ENCODE data around the gene ATG4C. TPM values are rescaled to one million over a fixed set of nuclear protein-coding genes. Genes with fewer than 3 reads are reported as not detected.

Gene ATG4C
- total RNA-seq, 2 experiments from 2014 or later, result 14.6 to 15.9 TPM

DNA sequence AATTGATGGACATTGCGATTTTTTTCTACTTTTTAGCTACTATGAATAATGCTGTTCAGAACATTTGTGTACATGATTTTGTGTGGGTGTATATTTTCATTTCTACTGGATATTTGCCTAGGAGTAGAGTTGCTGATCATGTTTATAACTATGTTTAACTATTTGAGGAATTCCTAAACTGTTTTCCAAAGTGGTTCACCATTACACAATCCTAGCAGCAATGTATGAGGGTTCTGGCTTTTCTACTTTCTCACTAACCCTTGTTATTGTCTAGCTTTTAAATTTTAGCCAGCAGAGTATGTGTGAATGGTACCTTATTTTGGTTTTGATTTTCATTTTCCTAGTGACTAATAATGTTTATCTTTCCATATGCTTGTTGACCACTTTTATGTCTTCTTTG lies 86.2 kb downstream of the ATG4C start:
- H3K27me3 Mint-ChIP-seq, result peaks cover 5% of the 10 kb centered on the region
- POLR2A ChIA-PET, result no interaction called here
- CTCF ChIA-PET, result no interaction called here

DNA sequence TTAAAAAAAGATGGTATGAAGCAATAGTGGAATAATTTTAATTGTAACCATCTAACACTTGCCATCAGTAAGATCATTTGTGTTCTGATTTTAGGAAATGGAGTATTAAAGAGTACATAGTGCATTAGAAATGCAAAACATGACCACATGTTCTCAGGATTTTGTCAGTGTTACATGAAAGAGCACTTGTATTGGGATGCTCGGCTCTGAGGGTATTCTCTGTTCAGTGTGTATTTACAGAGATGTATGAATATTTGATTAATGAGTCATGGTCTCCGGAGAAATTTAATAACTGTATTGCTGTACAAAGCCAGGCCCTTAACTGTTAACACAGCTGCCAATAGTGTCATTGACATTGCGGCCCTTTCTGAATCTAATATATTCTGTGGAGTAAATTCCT lies 91.7 kb downstream of the ATG4C start:
- intact Hi-C loops (cut with micrococcal nuclease), result no loop called here
- no peak overlapping the region for H3K4me3 Mint-ChIP-seq
- ChIA-PET POLR2A (no interaction called here), CTCF (no interaction called here)
- H3K9me3 Mint-ChIP-seq, result no peaks in the 10 kb centered on the region
- DNase-seq, result no peak
- H3K27ac Mint-ChIP-seq, result no peak overlapping the region
- peaks cover 8% of the 10 kb centered on the region for H3K27me3 Mint-ChIP-seq
- no peaks in the 10 kb centered on the region for H3K4me1 Mint-ChIP-seq (ENCODE audit: low read depth)
- H3K36me3 Mint-ChIP-seq, result peaks cover 1% of the 10 kb centered on the region

More for the DNA sequence above, 86.2 kb downstream of the ATG4C start:
- Mint-ChIP-seq H3K9me3 (no peaks in the 10 kb centered on the region), H3K36me3 (no peaks in the 10 kb centered on the region), H3K4me1 (ENCODE audit: low read depth) (no peaks in the 10 kb centered on the region), H3K27ac (no peak overlapping the region), H3K4me3 (no peak overlapping the region)
- intact Hi-C loops (cut with micrococcal nuclease), result no loop called here
- no peak for DNase-seq

DNA sequence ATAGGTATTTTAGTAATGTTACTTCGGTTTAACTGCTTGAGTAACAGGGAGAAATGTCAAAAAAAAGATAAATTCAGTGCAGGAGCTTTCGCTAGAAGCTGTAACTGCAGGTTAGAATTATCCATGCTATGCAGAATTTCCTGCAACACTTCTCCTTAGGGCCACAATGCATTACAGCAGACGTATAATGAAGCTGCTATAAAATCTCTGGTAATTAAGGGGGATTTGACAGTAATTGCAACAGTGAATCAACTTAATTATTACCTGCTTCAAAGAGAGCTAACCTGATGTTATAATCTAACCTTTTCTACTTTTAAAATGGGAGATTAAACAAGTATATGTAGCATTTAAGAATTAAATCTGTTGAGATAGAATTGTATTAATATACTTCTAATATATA lies 92.6 kb downstream of the ATG4C start:
- H3K27ac Mint-ChIP-seq, result no peak overlapping the region
- CTCF ChIA-PET, result no interaction called here
- intact Hi-C loops (cut with micrococcal nuclease), result no loop called here
- no peaks in the 10 kb centered on the region for H3K9me3 Mint-ChIP-seq
- DNase-seq, result no peak
- H3K36me3 Mint-ChIP-seq, result peaks cover 1% of the 10 kb centered on the region
- POLR2A ChIA-PET, result no interaction called here
- H3K4me1 Mint-ChIP-seq (ENCODE audit: low read depth), result no peaks in the 10 kb centered on the region
- H3K4me3 Mint-ChIP-seq, result no peak overlapping the region
- H3K27me3 Mint-ChIP-seq, result peaks cover 8% of the 10 kb centered on the region

DNA sequence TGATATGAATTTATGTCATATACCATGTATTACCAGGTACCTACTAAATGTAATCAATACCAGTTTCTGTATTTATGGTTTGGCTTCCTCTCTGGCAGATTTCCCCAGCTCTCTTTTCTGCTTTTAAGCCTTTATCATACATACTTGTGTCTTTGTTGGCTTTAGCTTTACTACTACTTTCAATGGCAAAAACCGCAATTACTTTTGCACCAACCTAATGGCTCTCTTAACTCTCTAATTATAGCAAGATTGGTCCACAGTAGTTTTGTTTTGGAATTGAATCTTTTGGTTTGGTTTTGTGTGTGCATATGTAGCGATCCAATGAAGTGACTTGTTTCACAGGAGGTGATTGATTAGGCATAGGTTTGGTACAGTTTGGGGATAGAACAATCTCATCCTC lies 93.6 kb downstream of the ATG4C start:
- H3K4me1 Mint-ChIP-seq (ENCODE audit: low read depth), result no peaks in the 10 kb centered on the region
- peaks cover 6% of the 10 kb centered on the region for H3K27me3 Mint-ChIP-seq
- no peak overlapping the region for H3K27ac Mint-ChIP-seq
- H3K9me3 Mint-ChIP-seq, result no peaks in the 10 kb centered on the region
- no peak overlapping the region for H3K4me3 Mint-ChIP-seq
- ChIA-PET CTCF (no interaction called here), POLR2A (no interaction called here)
- DNase-seq, result no peak
- intact Hi-C loops (cut with micrococcal nuclease), result no loop called here
- peaks cover 1% of the 10 kb centered on the region for H3K36me3 Mint-ChIP-seq

DNA sequence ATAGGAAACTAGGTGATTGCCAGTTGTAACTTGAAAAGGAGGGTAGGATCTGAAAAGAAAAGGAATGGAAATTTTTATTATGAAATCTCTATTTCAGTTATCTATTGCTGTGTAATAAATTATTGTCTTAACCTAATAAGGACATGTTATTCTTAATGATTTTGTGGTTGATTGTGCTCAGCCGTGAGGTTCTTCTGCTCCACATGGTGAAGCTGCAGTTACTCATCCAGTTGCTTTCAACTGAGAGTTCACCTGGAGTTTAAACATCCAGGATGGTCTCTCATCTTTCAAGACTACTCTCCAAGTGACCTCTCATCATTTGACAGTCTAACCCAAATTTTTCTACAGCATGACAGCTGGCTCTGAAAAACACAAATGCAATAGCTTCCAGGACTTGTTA lies 96.0 kb downstream of the ATG4C start:
- no peak for DNase-seq
- H3K4me1 Mint-ChIP-seq (ENCODE audit: low read depth), result no peaks in the 10 kb centered on the region
- no peak overlapping the region for H3K27ac Mint-ChIP-seq
- no peaks in the 10 kb centered on the region for H3K9me3 Mint-ChIP-seq
- ChIA-PET POLR2A (no interaction called here), CTCF (no interaction called here)
- H3K36me3 Mint-ChIP-seq, result peaks cover 1% of the 10 kb centered on the region
- intact Hi-C loops (cut with micrococcal nuclease), result no loop called here
- H3K4me3 Mint-ChIP-seq, result no peak overlapping the region
- peaks cover 5% of the 10 kb centered on the region for H3K27me3 Mint-ChIP-seq

DNA sequence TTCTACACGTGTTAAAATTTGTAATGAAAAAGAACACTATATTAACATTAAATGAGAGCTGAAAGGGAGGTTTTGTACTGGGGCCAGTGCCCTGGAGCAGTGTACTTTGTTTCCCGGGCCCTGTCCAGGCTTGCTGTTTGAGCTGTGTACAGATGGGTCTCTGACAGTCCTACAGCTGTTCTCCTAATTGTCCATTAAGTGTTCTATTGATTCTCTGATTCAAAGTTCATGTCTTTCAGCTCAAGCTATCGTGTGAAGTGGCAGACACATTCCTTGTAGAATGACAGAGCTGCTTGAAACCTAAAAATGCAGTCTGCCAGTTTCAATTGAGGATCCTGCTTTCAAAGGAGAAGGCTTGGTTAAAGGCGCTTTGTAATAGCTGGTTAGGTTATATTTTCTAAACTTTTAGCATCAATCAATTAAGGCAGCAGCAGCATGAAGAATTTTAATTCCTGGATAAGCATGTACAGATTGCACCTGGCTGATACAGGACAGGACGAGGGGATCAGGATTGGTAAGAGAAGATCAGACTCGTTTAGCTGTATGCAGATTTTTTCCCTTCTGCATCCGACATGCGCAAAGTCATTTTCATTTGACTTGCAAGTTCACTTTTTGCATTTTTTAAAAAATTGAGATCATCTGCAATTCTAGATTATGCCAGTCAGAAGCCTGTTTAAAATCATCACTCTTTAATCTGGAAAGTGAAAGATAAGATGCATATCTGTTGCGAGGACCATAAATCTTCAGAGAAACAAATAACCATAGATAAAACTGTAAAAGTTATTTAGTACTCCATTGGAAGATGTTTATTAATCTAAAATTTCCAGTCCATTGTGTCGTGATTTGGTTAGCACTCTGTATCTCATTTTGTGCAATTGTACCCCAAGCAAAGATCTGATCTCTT lies 98.5 kb downstream of the ATG4C start:
- Mint-ChIP-seq H3K27ac (no peak overlapping the region), H3K36me3 (peaks cover 1% of the 10 kb centered on the region), H3K4me3 (no peak overlapping the region), H3K4me1 (ENCODE audit: low read depth) (no peaks in the 10 kb centered on the region), H3K9me3 (no peaks in the 10 kb centered on the region), H3K27me3 (peaks cover 17% of the 10 kb centered on the region)
- CTCF ChIA-PET, result no interaction called here
- no peak for DNase-seq
- intact Hi-C loops (cut with micrococcal nuclease), result no loop called here
- POLR2A ChIA-PET, result no interaction called here

DNA sequence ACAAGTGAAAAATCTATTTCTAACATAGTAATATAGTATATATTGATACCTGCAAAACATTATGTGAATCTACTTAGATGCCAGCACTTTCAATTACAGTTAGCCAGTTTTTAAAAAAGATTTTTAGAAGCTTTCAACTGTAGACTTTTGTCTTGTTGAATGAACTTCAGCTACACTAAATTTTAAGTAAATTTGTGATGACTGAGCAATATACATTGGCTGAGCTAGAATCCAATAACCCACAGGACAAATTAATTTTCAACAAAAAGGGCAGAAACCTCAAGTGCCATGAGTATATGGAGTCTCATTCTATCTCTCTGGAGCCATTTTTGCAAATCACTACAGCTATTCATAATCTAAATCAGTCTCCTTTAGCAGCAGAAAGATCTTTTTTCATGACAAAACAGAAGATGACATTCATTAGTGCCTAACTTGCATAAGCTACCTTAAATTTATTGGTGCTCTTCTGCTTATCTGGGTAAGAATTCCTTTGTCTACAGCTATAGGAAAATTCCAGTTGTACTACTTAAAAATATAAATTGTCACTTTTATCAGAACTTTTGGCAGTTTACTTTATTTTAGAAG lies 100.3 kb downstream of the ATG4C start:
- H3K36me3 Mint-ChIP-seq, result peaks cover 1% of the 10 kb centered on the region
- no peak overlapping the region for H3K4me3 Mint-ChIP-seq
- no peaks in the 10 kb centered on the region for H3K9me3 Mint-ChIP-seq
- POLR2A ChIA-PET, result no interaction called here
- no peak for DNase-seq
- H3K27ac Mint-ChIP-seq, result no peak overlapping the region
- peaks cover 14% of the 10 kb centered on the region for H3K27me3 Mint-ChIP-seq
- H3K4me1 Mint-ChIP-seq (ENCODE audit: low read depth), result no peaks in the 10 kb centered on the region
- CTCF ChIA-PET, result interaction anchor here (1.1 to 1.2 kb wide), 2 partner anchors 32 to 804 kb away, joined by 3 read pairs; no protein-coding TSS in a partner anchor
- intact Hi-C loops (cut with micrococcal nuclease), result no loop called here

DNA sequence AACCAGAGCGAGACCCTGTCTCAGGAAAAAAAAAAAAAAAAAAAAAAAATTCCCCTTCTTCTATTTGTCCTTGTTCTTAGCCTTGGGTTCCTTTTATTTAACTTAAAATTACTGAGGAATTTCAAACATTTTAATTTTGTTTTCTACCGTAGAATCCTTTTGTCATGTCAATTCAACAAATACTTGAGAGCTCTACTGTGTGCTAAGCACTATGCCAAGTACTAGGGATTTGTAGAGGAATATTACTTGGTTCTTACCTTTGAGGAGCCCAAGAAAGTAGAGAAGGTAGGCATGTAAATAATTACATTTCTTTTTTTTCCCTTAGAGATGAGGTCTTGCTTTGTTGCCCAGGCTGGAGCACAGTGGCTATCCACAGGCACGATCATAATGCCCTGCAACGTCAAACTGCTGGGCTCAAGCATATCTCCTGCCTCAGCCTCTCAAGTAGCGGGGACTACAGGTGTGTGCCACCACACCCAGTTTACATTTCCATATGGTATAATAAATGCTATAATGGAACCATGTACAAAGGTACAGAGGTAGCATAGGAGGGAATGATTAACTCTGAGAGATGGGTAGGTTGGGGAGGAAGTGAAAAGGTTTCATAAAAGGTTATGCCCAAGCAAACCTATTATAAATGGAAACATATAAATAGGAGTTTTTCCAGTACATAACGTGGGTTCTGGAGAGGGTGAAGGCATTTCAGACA lies 104.0 kb downstream of the ATG4C start:
- no peak overlapping the region for H3K4me3 Mint-ChIP-seq
- H3K27me3 Mint-ChIP-seq, result peaks cover 16% of the 10 kb centered on the region
- no peak overlapping the region for H3K27ac Mint-ChIP-seq
- intact Hi-C loops (cut with micrococcal nuclease), result no loop called here
- DNase-seq, result no peak
- H3K4me1 Mint-ChIP-seq (ENCODE audit: low read depth), result no peaks in the 10 kb centered on the region
- ChIA-PET POLR2A (no interaction called here), CTCF (no interaction called here)
- H3K36me3 Mint-ChIP-seq, result no peaks in the 10 kb centered on the region
- no peaks in the 10 kb centered on the region for H3K9me3 Mint-ChIP-seq

DNA sequence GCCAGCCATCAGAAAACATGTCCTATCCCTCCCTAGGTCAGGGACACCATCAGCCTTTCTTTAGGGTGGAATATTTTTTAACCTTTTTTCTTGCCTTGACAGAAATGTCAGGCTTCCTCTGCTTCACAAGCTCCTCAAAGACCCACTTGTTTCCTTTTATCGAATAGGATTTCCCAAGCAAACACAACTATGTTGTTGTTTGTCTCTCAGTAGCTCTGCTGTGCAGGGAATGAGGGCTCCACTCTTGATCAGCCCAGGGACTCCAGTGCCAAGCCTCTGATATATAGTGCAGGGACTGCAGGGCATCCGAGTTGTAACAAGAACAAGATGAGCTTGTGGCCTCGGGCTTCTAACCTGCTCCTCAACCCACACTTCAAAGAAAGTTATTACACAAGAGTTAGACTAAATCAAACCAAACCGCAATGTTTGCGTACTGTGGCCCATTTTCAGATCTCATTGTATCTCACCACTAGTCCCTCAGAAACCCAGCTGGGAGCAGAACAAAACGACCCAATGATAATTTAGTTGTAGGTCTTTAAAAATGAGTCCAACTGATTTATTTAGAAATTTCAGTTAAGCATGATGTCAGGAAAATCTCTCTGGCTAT lies 108.1 kb downstream of the ATG4C start:
- Mint-ChIP-seq H3K4me3 (no peak overlapping the region), H3K4me1 (ENCODE audit: low read depth) (no peaks in the 10 kb centered on the region), H3K9me3 (no peaks in the 10 kb centered on the region), H3K27ac (no peak overlapping the region), H3K27me3 (peaks cover 9% of the 10 kb centered on the region), H3K36me3 (no peaks in the 10 kb centered on the region)
- intact Hi-C loops (cut with micrococcal nuclease), result no loop called here
- ChIA-PET CTCF (interaction anchor here (1.1 kb wide), 1 partner anchor 19 kb away, joined by 3 read pairs; no protein-coding TSS in a partner anchor), POLR2A (interaction anchor here (0.6 kb wide), 1 partner anchor 303 kb away, joined by 3 read pairs; no protein-coding TSS in a partner anchor)
- no peak for DNase-seq

DNA sequence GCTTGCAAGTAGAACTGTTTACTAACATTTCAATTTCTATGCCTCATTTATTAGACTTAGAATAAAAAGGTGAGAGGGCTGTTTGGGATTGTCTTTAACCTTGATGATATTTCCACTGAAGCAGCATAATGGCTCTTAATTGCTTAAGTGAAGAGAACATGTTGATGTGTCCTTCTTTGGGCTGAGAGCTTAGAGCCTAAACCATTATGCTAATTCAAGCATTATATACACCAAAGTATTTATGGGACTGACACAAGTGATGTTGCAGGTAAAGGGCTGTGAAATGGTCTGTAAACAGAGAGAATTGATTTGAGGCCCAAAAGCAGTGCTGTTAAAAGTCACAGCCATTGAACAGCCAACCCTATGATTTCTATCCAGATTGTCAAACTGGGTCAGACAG lies 113.9 kb downstream of the ATG4C start:
- no peaks in the 10 kb centered on the region for H3K4me1 Mint-ChIP-seq (ENCODE audit: low read depth)
- H3K4me3 Mint-ChIP-seq, result no peak overlapping the region
- H3K36me3 Mint-ChIP-seq, result no peaks in the 10 kb centered on the region
- POLR2A ChIA-PET, result no interaction called here
- no peak for DNase-seq
- intact Hi-C loops (cut with micrococcal nuclease), result no loop called here
- H3K9me3 Mint-ChIP-seq, result no peaks in the 10 kb centered on the region
- CTCF ChIA-PET, result no interaction called here
- peaks cover 9% of the 10 kb centered on the region for H3K27me3 Mint-ChIP-seq
- no peak overlapping the region for H3K27ac Mint-ChIP-seq

DNA sequence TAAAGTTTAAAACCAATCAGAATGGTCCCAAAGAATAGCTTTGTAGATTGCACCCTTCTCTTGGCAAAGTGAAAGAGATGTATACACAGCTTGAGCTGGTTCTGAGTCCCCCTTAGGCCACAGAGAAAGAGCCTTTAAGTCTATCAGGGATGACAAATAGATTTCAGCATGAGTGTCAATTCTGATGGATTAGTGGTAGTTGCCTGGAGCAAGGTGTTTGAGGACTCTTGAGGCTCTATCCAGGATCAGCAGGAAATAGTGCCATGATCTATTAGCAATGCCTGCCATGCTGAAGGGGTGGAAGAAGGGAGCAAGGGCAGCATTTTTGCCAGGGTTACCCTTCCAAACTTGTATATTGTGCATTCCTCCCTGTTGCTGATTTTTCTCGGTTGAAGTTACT lies 116.6 kb downstream of the ATG4C start:
- no peaks in the 10 kb centered on the region for H3K4me1 Mint-ChIP-seq (ENCODE audit: low read depth)
- intact Hi-C loops (cut with micrococcal nuclease), result no loop called here
- no peaks in the 10 kb centered on the region for H3K36me3 Mint-ChIP-seq
- H3K27me3 Mint-ChIP-seq, result peaks cover 3% of the 10 kb centered on the region
- no peak for DNase-seq
- no peaks in the 10 kb centered on the region for H3K9me3 Mint-ChIP-seq
- no peak overlapping the region for H3K27ac Mint-ChIP-seq
- ChIA-PET CTCF (no interaction called here), POLR2A (no interaction called here)
- no peak overlapping the region for H3K4me3 Mint-ChIP-seq

DNA sequence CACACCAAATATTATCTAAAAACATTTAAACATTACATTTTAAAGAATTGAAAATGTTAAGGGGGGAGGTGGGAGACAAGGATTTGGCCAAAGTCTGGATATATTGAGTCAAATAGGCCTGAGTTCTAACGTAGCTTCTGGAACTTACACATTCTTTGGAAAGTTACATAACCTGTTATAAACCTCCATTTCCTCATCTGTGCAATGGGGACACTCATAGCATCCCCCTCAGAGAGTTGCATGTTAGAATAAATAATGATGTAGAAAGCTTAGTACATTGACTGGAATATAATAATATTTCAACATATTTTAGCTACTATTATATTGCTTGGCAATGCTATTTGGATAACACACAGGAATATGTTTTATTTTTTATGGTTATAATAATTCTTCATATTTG lies 117.7 kb downstream of the ATG4C start:
- POLR2A ChIA-PET, result no interaction called here
- intact Hi-C loops (cut with micrococcal nuclease), result no loop called here
- H3K4me3 Mint-ChIP-seq, result no peak overlapping the region
- no peaks in the 10 kb centered on the region for H3K36me3 Mint-ChIP-seq
- H3K27ac Mint-ChIP-seq, result no peak overlapping the region
- H3K9me3 Mint-ChIP-seq, result no peaks in the 10 kb centered on the region
- peaks cover 3% of the 10 kb centered on the region for H3K27me3 Mint-ChIP-seq
- CTCF ChIA-PET, result no interaction called here
- no peak for DNase-seq
- no peaks in the 10 kb centered on the region for H3K4me1 Mint-ChIP-seq (ENCODE audit: low read depth)

All from activated CD4-positive, alpha-beta memory T cell treated with anti-CD3 and anti-CD28 coated beads for 36 hours (primary cell).